MCF 10A (cell line): ENCODE data around the gene TRIM67. TPM values are rescaled to one million over a fixed set of nuclear protein-coding genes. Genes with fewer than 3 reads are reported as not detected.

Experiments
- BruUV-seq: library from RNA; stranded (reverse); fragments of 400-500 nt; replicated peaks from 2 replicates; lab custom pipeline; 2021; lab: Mats Ljungman, UMichigan
- CTCF ChIA-PET: fragments of 300-600 bp; sonication (Branson Sonifier 250); formaldehyde crosslinking; extraction: SDS; loops from one replicate; lab custom pipeline; 2021; ENCODE audit warnings: antibody characterized with exemption, inconsistent platforms; lab: Yijun Ruan, JAX
- POLR2A ChIA-PET: fragments of 300-600, 350-650 bp; sonication (Branson Sonifier 250); formaldehyde crosslinking; extraction: SDS; loops from one replicate; lab custom pipeline; 2020; ENCODE audit warnings: antibody characterized with exemption, inconsistent platforms; lab: Yijun Ruan, JAX
- DNase-seq: peaks from one replicate; pipeline ENCODE4 v3.0.0-alpha.2; 2018; ENCODE audit not compliant: unreplicated experiment
- H3K27ac Mint-ChIP-seq: one replicate; pipeline ENCODE4 v1.8.0; 2022; ENCODE audit warnings: mild to moderate bottlenecking, low read depth, mixed read lengths; ENCODE audit not compliant: unreplicated experiment
- H3K27me3 Mint-ChIP-seq: one replicate; pipeline ENCODE4 v1.8.0; 2022; ENCODE audit warnings: mixed read lengths; ENCODE audit not compliant: insufficient read depth, unreplicated experiment
- H3K36me3 Mint-ChIP-seq: one replicate; pipeline ENCODE4 v1.8.0; 2022; ENCODE audit warnings: mild to moderate bottlenecking, moderate library complexity, mixed read lengths; ENCODE audit not compliant: insufficient read depth, unreplicated experiment
- H3K4me1 Mint-ChIP-seq: one replicate; pipeline ENCODE4 v1.8.0; 2022; ENCODE audit warnings: mixed read lengths; ENCODE audit not compliant: insufficient read depth, unreplicated experiment
- H3K4me3 Mint-ChIP-seq: one replicate; pipeline ENCODE4 v1.8.0; 2022; ENCODE audit warnings: mild to moderate bottlenecking, moderate library complexity, mixed read lengths; ENCODE audit not compliant: unreplicated experiment
- H3K9me3 Mint-ChIP-seq: one replicate; pipeline ENCODE4 v1.8.0; 2022; ENCODE audit warnings: mixed read lengths; ENCODE audit not compliant: unreplicated experiment
- CTCF ChIP-seq: fragments of 200-600 bp; IDR thresholded peaks from one replicate; pipeline ENCODE4 v1.8.0; 2022; ENCODE audit warnings: antibody characterized with exemption, mild to moderate bottlenecking; ENCODE audit not compliant: unreplicated experiment
- intact Hi-C: fragments of 100-400 bp; cut with micrococcal nuclease; formaldehyde crosslinking; loops from 2 replicates; pipeline ENCODE4 v1.14.1; 2022
- total RNA-seq: library from RNA; stranded (reverse); gene quantifications from 2 replicates; pipeline ENCODE4 v1.2.3, GENCODE V29; 2022

TRIM67 gene
- total RNA-seq, 1 experiment from 2014 or later = not detected

- BruUV-seq = no TSS peak
- intact Hi-C loops = loop anchor here (5.0 kb wide), 2 partner anchors 377 to 533 kb away; no protein-coding TSS in a partner anchor
- CTCF ChIA-PET = interaction anchor here (0.6 to 2.8 kb wide), 11 partner anchors 8 to 544 kb away, joined by 3 to 20 read pairs (median 3); no protein-coding TSS in a partner anchor
- no peak for DNase-seq
- Mint-ChIP-seq H3K9me3 (no peaks in the 10 kb centered on the region), H3K36me3 (no peaks in the 10 kb centered on the region), H3K4me1 (peaks cover 21% of the 10 kb centered on the region), H3K4me3 (no peak overlapping the region), H3K27ac (no peak overlapping the region), H3K27me3 (no peaks in the 10 kb centered on the region)
- POLR2A ChIA-PET = interaction anchor here (0.6 to 3.1 kb wide), 5 partner anchors 10 to 236 kb away, joined by 3 to 15 read pairs (median 7); partner anchors contain the start of genes ARV1 and TTC13
- TF ChIP-seq CTCF = no peak
Observed at GRCh38 chr1:231214918-231215680, 53.2 kb downstream of the TRIM67 start.

DNA sequence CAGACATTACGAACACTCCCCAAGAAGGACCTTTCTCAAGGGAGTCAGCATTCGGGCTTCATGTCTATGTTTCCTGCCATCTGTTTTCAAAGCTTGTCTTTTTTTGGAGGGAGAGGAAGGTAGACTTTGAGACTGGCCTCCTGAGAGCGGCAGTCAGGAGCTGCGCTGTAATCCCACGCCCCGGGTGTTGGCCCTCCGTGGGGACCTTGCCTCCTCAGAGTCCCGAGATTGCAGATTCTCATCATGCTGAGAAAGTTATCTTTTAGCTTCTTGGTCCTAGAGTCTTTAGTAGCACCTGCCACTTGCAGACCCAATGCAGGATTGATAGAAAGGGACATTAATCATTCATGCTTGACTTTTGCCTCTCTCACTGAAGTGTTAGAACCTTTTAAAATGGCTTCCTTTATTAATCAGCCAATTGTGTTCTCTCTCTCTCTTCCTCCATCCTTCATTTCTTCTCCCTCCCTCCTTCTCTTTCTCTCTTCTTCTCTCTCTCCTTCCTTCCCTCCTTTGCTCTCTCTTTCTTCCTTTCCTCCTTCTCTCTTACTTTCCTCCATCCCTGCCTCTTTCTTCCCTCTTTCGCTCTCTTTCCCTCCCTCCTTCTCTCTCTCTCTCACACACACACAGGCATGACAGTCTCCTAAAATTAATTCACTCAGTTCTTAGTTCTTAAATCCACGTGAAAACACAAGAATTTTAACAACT is 54.0 kb downstream of the TRIM67 start:
- DNase-seq = no peak
- CTCF ChIA-PET = interaction anchor here (0.7 to 2.8 kb wide), 10 partner anchors 9 to 418 kb away, joined by 3 to 20 read pairs (median 4); no protein-coding TSS in a partner anchor
- no peak for TF ChIP-seq CTCF
- Mint-ChIP-seq H3K9me3 (no peaks in the 10 kb centered on the region), H3K27me3 (no peaks in the 10 kb centered on the region), H3K27ac (no peak overlapping the region), H3K4me1 (peaks cover 21% of the 10 kb centered on the region), H3K36me3 (no peaks in the 10 kb centered on the region), H3K4me3 (no peak overlapping the region)
- intact Hi-C loops = no loop called here
- no TSS peak for BruUV-seq
- POLR2A ChIA-PET = interaction anchor here (0.6 to 3.1 kb wide), 11 partner anchors 9 to 237 kb away, joined by 3 to 15 read pairs (median 7); partner anchors contain the start of genes ARV1 and TTC13

GRCh38 chr1:231216498-231216897 is 54.6 kb downstream of the TRIM67 start:
- no peaks in the 10 kb centered on the region for H3K9me3 Mint-ChIP-seq
- CTCF ChIA-PET = interaction anchor here (0.5 to 1.5 kb wide), 11 partner anchors 9 to 418 kb away, joined by 3 to 7 read pairs (median 3); no protein-coding TSS in a partner anchor
- peak; percentile 63 for DNase-seq
- TF ChIP-seq CTCF = no peak
- peaks cover under 1% of the 10 kb centered on the region for H3K36me3 Mint-ChIP-seq
- no peaks in the 10 kb centered on the region for H3K27me3 Mint-ChIP-seq
- intact Hi-C loops = no loop called here
- no peak overlapping the region for H3K27ac Mint-ChIP-seq
- no peak overlapping the region for H3K4me3 Mint-ChIP-seq
- POLR2A ChIA-PET = interaction anchor here (0.6 to 3.1 kb wide), 12 partner anchors 9 to 238 kb away, joined by 3 to 15 read pairs (median 6); partner anchors contain the start of genes ARV1, FAM89A and TTC13
- H3K4me1 Mint-ChIP-seq = peaks cover 17% of the 10 kb centered on the region
- BruUV-seq = no TSS peak
